CD4-positive, alpha-beta T cell treated with Interleukin-10 for 1 hour (primary cell): Measurements from ENCODE around the gene TESPA1.

Experiments
- DNase-seq: peaks from one replicate; pipeline ENCODE4 v3.0.0-alpha.2; 2020

Gene TESPA1

GRCh38 chr12:54941659-54942058 lies 42.9 kb downstream of the TESPA1 start:
- DNase-seq, result no peak

GRCh38 chr12:54940727-54941315 lies 43.7 kb downstream of the TESPA1 start:
- DNase-seq, result no peak

GRCh38 chr12:54937929-54938328 lies 46.6 kb downstream of the TESPA1 start:
- DNase-seq, result no peak

GRCh38 chr12:54937376-54937775 lies 47.2 kb downstream of the TESPA1 start:
- no peak for DNase-seq

- DNase-seq, result no peak
Measured at GRCh38 chr12:54936736-54937135, 47.8 kb downstream of the TESPA1 start.

- DNase-seq, result peak; percentile 57
Measured at GRCh38 chr12:54935235-54935951, 49.2 kb downstream of the TESPA1 start.

GRCh38 chr12:54934419-54934818 lies 50.1 kb downstream of the TESPA1 start:
- DNase-seq, result no peak

- DNase-seq, result peak; percentile 42
Measured at GRCh38 chr12:54933376-54933775, 51.2 kb downstream of the TESPA1 start.

GRCh38 chr12:54932691-54933090 lies 51.9 kb downstream of the TESPA1 start:
- DNase-seq, result no peak

GRCh38 chr12:54932038-54932437 lies 52.5 kb downstream of the TESPA1 start:
- DNase-seq, result no peak

- no peak for DNase-seq
Measured at GRCh38 chr12:54929998-54930397, 54.6 kb downstream of the TESPA1 start.

- no peak for DNase-seq
Measured at GRCh38 chr12:54926246-54926645, 58.3 kb downstream of the TESPA1 start.

- no peak for DNase-seq
Measured at GRCh38 chr12:54924972-54925707, 59.4 kb downstream of the TESPA1 start.

- no peak for DNase-seq
Measured at GRCh38 chr12:54917001-54917488, 67.5 kb downstream of the TESPA1 start.
